Measurements from ENCODE around the gene NSG1.

DNA sequence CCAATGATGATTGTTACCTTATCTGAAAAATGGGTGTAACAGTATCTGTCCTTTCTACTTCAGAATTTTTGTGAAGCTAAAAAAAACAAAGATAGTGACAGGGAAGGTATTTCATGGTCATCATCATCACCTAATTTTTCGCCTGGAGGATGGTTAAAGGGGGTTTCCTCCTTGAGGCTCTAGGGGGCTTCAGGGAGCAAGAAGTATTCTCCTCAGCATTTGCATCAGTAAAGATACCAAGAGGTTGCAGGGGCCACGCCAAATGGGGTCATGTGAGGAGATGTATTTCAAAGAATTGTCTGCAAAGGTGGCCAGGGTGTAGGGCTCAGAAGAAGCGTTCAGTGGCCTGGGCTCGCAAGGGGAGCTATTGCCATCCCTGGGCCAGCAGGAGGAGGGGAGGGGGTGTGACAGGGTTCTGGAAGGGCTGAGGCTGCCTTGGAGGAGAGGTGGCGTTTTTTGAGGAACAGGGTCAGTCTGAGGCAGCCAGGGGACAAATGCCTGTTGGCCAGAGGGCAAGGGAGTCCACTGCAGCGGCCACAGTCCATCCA lies 7.3 kb upstream of the NSG1 start:
- TF ChIP-seq, protein P1, sequence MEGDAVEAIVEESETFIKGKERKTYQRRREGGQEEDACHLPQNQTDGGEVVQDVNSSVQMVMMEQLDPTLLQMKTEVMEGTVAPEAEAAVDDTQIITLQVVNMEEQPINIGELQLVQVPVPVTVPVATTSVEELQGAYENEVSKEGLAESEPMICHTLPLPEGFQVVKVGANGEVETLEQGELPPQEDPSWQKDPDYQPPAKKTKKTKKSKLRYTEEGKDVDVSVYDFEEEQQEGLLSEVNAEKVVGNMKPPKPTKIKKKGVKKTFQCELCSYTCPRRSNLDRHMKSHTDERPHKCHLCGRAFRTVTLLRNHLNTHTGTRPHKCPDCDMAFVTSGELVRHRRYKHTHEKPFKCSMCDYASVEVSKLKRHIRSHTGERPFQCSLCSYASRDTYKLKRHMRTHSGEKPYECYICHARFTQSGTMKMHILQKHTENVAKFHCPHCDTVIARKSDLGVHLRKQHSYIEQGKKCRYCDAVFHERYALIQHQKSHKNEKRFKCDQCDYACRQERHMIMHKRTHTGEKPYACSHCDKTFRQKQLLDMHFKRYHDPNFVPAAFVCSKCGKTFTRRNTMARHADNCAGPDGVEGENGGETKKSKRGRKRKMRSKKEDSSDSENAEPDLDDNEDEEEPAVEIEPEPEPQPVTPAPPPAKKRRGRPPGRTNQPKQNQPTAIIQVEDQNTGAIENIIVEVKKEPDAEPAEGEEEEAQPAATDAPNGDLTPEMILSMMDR (conservative IDR thresholded peaks at IDR 0.05): no peak
- no peak for TF ChIP-seq ZFX (IDR thresholded peaks at IDR 0.05)

All from C4-2B (cell line).